Mesenchymal stem cell (in vitro differentiated cells and primary cell): ENCODE data around the gene EXOC6.
"Not testable (repeated sequence)": the region's sequence is repeated elsewhere in the genome, so short reads cannot be mapped to it uniquely, and the experiment has no call there.

ENCODE experiments used
- DNase-seq: peaks from one replicate; pipeline ENCODE4 v3.0.0-alpha.2; 2013
- H2AFZ ChIP-seq: one replicate; pipeline ENCODE4 v1.6.1; 2013; ENCODE audit warnings: low read depth, mild to moderate bottlenecking, control low read depth, inconsistent platforms, low read length, moderate library complexity
- H2AK5ac ChIP-seq: 2 replicates; pipeline ENCODE4 v1.6.1; 2013; ENCODE audit warnings: low read length, moderate library complexity, mild to moderate bottlenecking, inconsistent platforms; ENCODE audit not compliant: severe bottlenecking
- H2BK120ac ChIP-seq: one replicate; pipeline ENCODE4 v1.6.1; 2013; ENCODE audit warnings: low read depth, mild to moderate bottlenecking, inconsistent platforms, low read length, moderate library complexity
- H2BK12ac ChIP-seq, 2 experiments: one replicate each; pipeline ENCODE4 v1.6.1; 2013; ENCODE audit warnings: inconsistent platforms in 2 of 2, low read length in 2 of 2, mild to moderate bottlenecking in 2 of 2, moderate library complexity in 2 of 2, control low read depth in 1 of 2
- H2BK15ac ChIP-seq: one replicate; pipeline ENCODE4 v1.6.1; 2013; ENCODE audit warnings: mild to moderate bottlenecking, low read depth, inconsistent platforms; ENCODE audit not compliant: poor library complexity, severe bottlenecking
- H2BK5ac ChIP-seq: 2 replicates; pipeline ENCODE4 v1.6.1; 2013; ENCODE audit warnings: low read depth, mild to moderate bottlenecking, low read length, control low read depth, inconsistent platforms; ENCODE audit not compliant: poor library complexity, severe bottlenecking
- H3K14ac ChIP-seq, 2 experiments: one replicate each; pipeline ENCODE4 v1.6.1; 2013; ENCODE audit warnings: inconsistent platforms in 2 of 2, low read length in 2 of 2, control low read depth in 1 of 2, mild to moderate bottlenecking in 1 of 2, moderate library complexity in 1 of 2
- H3K18ac ChIP-seq, 2 experiments: one replicate each; pipeline ENCODE4 v1.6.1; 2013; ENCODE audit warnings: inconsistent platforms in 2 of 2, low read length in 2 of 2, control low read depth in 1 of 2, low read depth in 1 of 2, mild to moderate bottlenecking in 1 of 2
- H3K23ac ChIP-seq, 2 experiments: one replicate each; pipeline ENCODE4 v1.6.1; 2013; ENCODE audit warnings: inconsistent platforms in 2 of 2, low read length in 2 of 2, mild to moderate bottlenecking in 2 of 2, moderate library complexity in 2 of 2, control low read depth in 1 of 2
- H3K27ac ChIP-seq: 2 replicates; pipeline ENCODE4 v1.5.1; 2013; ENCODE audit warnings: mild to moderate bottlenecking, moderate library complexity, low read length, control low read depth, inconsistent platforms; ENCODE audit not compliant: poor library complexity, severe bottlenecking
- H3K27me3 ChIP-seq, 2 experiments: 2 replicates each; pipeline versions ENCODE4 v1.6.1 to v1.7.0; 2013; ENCODE audit warnings: low read length in 2 of 2, mild to moderate bottlenecking in 2 of 2, moderate library complexity in 2 of 2, control low read depth in 1 of 2, inconsistent platforms in 1 of 2; ENCODE audit not compliant: control insufficient read depth in 1 of 2, insufficient read depth in 1 of 2
- H3K36me3 ChIP-seq, 2 experiments: 2 replicates each; pipeline versions ENCODE4 v1.6.1 to v1.7.0; 2013; ENCODE audit warnings: low read length in 2 of 2, control low read depth in 1 of 2, inconsistent platforms in 1 of 2, low read depth in 1 of 2, mild to moderate bottlenecking in 1 of 2; ENCODE audit not compliant: insufficient read depth in 2 of 2, control insufficient read depth in 1 of 2
- H3K4ac ChIP-seq, 2 experiments: one replicate each; pipeline ENCODE4 v1.6.1; 2013; ENCODE audit warnings: inconsistent platforms in 2 of 2, low read length in 2 of 2, mild to moderate bottlenecking in 2 of 2, moderate library complexity in 2 of 2, control low read depth in 1 of 2, low read depth in 1 of 2
- H3K4me1 ChIP-seq: 2 replicates; pipeline ENCODE4 v1.6.1; 2013; ENCODE audit warnings: low read depth, low read length, control low read depth; ENCODE audit not compliant: control insufficient read depth, insufficient read depth
- H3K4me2 ChIP-seq: 2 replicates; pipeline ENCODE4 v1.6.1; 2013; ENCODE audit warnings: low read length, mild to moderate bottlenecking, inconsistent platforms; ENCODE audit not compliant: poor library complexity, severe bottlenecking
- H3K4me3 ChIP-seq, 2 experiments: 2 replicates each; pipeline versions ENCODE4 v1.5.1 to v1.7.0; 2013; ENCODE audit warnings: low read length in 2 of 2, mild to moderate bottlenecking in 2 of 2, control low read depth in 1 of 2, low read depth in 1 of 2; ENCODE audit not compliant: insufficient read depth in 1 of 2
- H3K79me1 ChIP-seq: replicated peaks from 2 replicates; pipeline ENCODE4 v1.6.1; 2013; ENCODE audit warnings: mild to moderate bottlenecking, control low read depth, low read length, inconsistent platforms; ENCODE audit not compliant: poor library complexity, severe bottlenecking
- H3K9ac ChIP-seq: 2 replicates; pipeline ENCODE4 v1.7.0; 2013; ENCODE audit warnings: mild to moderate bottlenecking, low read length, moderate library complexity
- H3K9me3 ChIP-seq: 2 replicates; pipeline ENCODE4 v1.7.0; 2013; ENCODE audit warnings: mild to moderate bottlenecking, low read length; ENCODE audit not compliant: control insufficient read depth
- H4K8ac ChIP-seq: one replicate; pipeline ENCODE4 v1.6.1; 2013; ENCODE audit warnings: inconsistent platforms, mild to moderate bottlenecking, low read length, moderate library complexity
- H4K91ac ChIP-seq: one replicate; pipeline ENCODE4 v1.6.1; 2013; ENCODE audit warnings: mild to moderate bottlenecking, low read length, inconsistent platforms
- WGBS: methylation state at CpG from one replicate; pipeline ENCODE4 v1.1.7; 2013; ENCODE audit warnings: mixed read lengths; 5-methylcytosine and 5-hydroxymethylcytosine counted together

The EXOC6 gene

DNA sequence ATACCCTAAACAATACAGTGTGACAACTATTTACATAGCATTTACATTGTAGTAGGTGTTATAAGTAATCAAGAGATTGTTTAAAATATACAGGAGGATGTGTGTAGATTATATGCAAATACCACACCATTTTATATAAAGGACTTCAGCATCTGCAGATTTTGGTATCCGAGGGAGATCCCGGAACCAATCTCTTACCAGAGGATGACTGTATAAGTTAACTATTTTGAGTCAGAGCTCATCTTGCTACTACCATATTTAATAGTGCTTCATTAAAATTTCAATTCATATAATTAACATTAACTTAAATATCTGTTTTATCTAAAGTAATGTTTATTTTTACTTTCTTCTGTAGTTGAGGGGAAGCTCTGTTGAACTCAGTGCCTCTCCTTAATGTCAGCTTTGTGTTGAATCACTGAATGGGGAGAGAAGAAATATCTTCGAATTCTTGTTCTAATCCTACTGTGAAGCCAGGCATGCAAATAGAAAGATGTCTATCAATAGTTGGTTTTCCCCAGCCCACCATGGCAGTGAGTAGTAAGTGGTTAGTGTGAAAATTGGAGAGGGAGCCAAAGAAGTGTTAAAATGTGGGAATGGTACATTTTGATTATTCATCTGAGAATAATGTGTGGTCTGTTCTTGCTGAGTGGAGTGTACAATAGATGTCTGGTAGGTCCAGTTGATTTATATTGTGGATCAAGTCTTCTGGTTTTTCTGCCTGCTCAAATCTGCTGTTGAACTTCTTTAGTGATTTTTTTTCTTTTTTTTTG lies 122.2 kb downstream of the EXOC6 start:
- H3K4me3 ChIP-seq: no peak overlapping the region
- H3K36me3 ChIP-seq: no peaks in the 10 kb centered on the region
- H2BK120ac ChIP-seq: no peak overlapping the region
- no peak overlapping the region for H3K14ac ChIP-seq
- H2AFZ ChIP-seq: no peak overlapping the region
- no peak overlapping the region for H2BK15ac ChIP-seq
- H2BK5ac ChIP-seq: no peak overlapping the region
- H3K9ac ChIP-seq: no peak overlapping the region
- no peak overlapping the region for H3K23ac ChIP-seq
- no peaks in the 10 kb centered on the region for H3K79me1 ChIP-seq
- H3K27me3 ChIP-seq: no peaks in the 10 kb centered on the region
- peaks cover 3% of the 10 kb centered on the region for H3K4me1 ChIP-seq
- no peak overlapping the region for H4K91ac ChIP-seq
- WGBS: 88% methylated on average over 1 of the region's 3 CpGs
- no peak overlapping the region for H4K8ac ChIP-seq
- H3K4ac ChIP-seq: no peak overlapping the region
- no peak overlapping the region for H3K18ac ChIP-seq
- no peak overlapping the region for H3K4me2 ChIP-seq
- H2BK12ac ChIP-seq: no peak overlapping the region
- no peak overlapping the region for H3K27ac ChIP-seq
- H2AK5ac ChIP-seq: no peak overlapping the region
- no peaks in the 10 kb centered on the region for H3K9me3 ChIP-seq
- peak; percentile 56 for DNase-seq

DNA sequence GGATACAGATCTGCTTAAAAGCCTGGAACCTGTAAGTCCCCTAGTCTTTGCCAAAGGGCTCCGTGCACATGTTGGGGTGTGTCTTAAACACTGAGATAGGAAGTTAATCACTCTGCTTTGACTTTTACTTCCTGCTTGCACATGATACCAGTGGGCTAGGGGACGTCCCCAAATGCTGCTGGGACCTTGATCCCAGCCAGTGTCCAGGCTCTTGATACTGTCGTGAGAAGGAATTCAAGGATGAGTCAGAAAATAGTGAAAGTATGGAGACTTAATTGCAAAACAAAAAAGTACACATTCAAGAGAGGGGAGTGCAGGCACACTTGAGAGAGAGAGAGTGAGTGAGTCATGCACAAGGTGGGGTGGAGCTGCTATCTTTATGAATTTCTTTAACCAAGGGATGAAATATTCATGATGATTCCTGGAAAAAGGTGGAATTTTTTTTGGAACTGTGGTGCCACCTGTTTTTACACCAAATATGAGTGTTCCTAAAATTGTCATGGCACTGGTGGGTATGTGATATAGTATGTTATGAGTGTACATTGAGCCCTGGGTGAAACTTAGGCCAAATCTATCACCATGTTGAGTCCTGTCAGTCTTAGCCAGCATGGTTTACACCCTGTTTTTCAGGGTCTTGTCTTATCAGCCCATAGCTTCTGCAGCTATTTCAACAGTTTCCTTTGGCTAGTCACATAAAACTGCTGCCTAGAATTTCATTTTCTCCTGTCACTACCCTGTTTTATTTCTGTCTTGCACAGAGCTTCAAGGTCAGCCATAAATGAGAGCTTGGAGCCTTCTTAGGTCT lies 123.9 kb downstream of the EXOC6 start:
- Histone ChIP-seq H4K91ac (no peak overlapping the region), H2BK5ac (no peak overlapping the region), H3K4me3 (peak overlapping the region in 1 of 2 experiments; percentile 43), H3K27ac (no peak overlapping the region), H2BK12ac (no peak overlapping the region), H3K4me2 (no peak overlapping the region), H3K27me3 (no peaks in the 10 kb centered on the region), H3K79me1 (no peaks in the 10 kb centered on the region), H3K36me3 (no peaks in the 10 kb centered on the region), H2AK5ac (no peak overlapping the region), H2AFZ (no peak overlapping the region), H3K9ac (peak overlapping the region; percentile 9), H4K8ac (no peak overlapping the region), H2BK120ac (no peak overlapping the region), H3K18ac (peak overlapping the region in 1 of 2 experiments; percentile 41), H2BK15ac (no peak overlapping the region), H3K14ac (no peak overlapping the region), H3K9me3 (no peaks in the 10 kb centered on the region), H3K4ac (no peak overlapping the region), H3K4me1 (peaks cover 3% of the 10 kb centered on the region), H3K23ac (no peak overlapping the region)
- DNase-seq: peak; percentile 94
- 3% methylated on average over 3 of the region's 3 CpGs for WGBS

DNA sequence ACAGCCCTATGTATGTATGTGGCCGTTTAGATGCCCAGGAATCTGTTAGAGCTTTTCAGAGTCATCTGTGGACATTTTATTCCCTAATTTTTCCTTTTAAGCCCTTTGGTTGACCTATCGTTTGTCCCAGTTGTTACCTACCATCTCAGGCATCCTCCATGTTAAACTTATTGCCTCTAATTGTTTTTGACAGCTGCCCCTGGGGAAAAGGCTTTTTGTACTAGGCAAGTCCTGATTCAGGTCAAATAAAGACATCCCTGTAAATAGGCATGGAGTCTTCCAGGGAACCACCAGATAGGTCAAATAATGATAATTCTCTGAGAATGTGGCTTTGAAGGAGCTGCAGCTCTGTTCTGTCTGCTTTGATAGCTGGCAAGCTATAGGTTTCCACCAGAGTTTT lies 124.6 kb downstream of the EXOC6 start:
- Histone ChIP-seq H3K4me2 (no peak overlapping the region), H3K27me3 (no peaks in the 10 kb centered on the region), H3K14ac (no peak overlapping the region), H2BK12ac (no peak overlapping the region), H3K27ac (no peak overlapping the region), H3K36me3 (no peaks in the 10 kb centered on the region), H3K4me1 (peaks cover 3% of the 10 kb centered on the region), H4K91ac (no peak overlapping the region), H2AK5ac (no peak overlapping the region), H4K8ac (no peak overlapping the region), H3K4me3 (no peak overlapping the region), H3K79me1 (no peaks in the 10 kb centered on the region), H2BK120ac (no peak overlapping the region), H3K18ac (no peak overlapping the region), H3K9me3 (no peaks in the 10 kb centered on the region), H3K4ac (no peak overlapping the region), H3K23ac (no peak overlapping the region), H2BK5ac (no peak overlapping the region), H2BK15ac (no peak overlapping the region), H3K9ac (no peak overlapping the region), H2AFZ (no peak overlapping the region)
- WGBS: 86% methylated on average over 2 of the region's 2 CpGs
- no peak for DNase-seq

DNA sequence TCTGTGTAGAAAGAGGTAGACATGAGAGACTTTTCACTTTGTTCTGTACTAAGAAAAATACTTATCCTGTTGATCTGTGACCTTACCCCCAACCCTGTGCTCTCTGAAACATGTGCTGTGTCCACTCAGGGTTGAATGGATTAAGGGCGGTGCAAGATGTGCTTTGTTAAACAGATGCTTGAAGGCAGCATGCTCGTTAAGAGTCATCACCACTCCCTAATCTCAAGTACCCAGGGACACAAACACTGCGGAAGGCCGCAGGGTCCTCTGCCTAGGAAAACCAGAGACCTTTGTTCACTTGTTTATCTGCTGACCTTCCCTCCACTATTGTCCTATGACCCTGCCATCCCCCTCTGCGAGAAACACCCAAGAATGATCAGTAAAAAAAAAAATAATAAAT lies 128.0 kb downstream of the EXOC6 start:
- not testable (repeated sequence) for H2BK120ac ChIP-seq, H3K18ac ChIP-seq, H3K14ac ChIP-seq, H2BK12ac ChIP-seq, H3K79me1 ChIP-seq, H3K36me3 ChIP-seq, H3K4me3 ChIP-seq, H3K4ac ChIP-seq, H2BK5ac ChIP-seq, H4K8ac ChIP-seq, H3K27ac ChIP-seq, H2AK5ac ChIP-seq, H3K9me3 ChIP-seq, H3K4me2 ChIP-seq, DNase-seq, H2BK15ac ChIP-seq, H3K23ac ChIP-seq, H3K4me1 ChIP-seq, H3K27me3 ChIP-seq, H3K9ac ChIP-seq, H2AFZ ChIP-seq, H4K91ac ChIP-seq
- whole genome bisulfite sequencing: no CpG with 5 or more reads among the region's 5 CpGs
